ENCODE data around the gene TNFAIP8. TPM values are rescaled to one million over a fixed set of nuclear protein-coding genes. Genes with fewer than 3 reads are reported as not detected.

The TNFAIP8 gene
- total RNA-seq, 2 experiments from 2014 or later, result 106 to 114 TPM

DNA sequence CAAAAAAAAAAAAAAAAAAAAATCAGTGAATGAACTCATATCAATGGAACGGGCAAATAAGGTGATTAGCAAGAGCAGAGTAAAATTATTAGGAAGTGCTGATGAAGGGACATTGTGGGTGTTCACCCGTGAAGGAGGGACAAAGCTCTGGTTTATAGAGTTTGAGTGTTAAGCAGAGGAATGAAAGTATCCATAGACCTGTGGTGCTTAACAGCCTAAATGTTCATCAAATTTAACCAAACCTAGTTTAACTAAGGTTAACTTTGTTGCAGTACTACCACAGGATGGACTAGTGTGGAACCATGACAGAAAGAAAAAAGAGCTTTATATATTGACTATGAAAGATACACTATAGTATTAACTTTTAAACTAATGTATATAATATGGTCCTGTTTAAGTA lies 44.1 kb upstream of the TNFAIP8 start:
- no peak overlapping the region for H3K27ac ChIP-seq (ENCODE audit: low read depth in 1 of 2, low read length in 2 of 2)
- H3K36me3 ChIP-seq (ENCODE audit: insufficient read depth, low read length), result peaks cover 15% of the 10 kb centered on the region
- peaks cover 78% of the 10 kb centered on the region for H3K4me1 ChIP-seq (ENCODE audit: insufficient read depth, low read length)
- no peaks in the 10 kb centered on the region for H3K9me3 ChIP-seq (ENCODE audit: control insufficient read depth in 1 of 2, insufficient read depth in 1 of 2, low read length in 2 of 2)
- no peak for ATAC-seq (ENCODE audit: poor library complexity)
- Mint-ChIP-seq H3K4me3 (peak overlapping the region; percentile 16), H3K9me3 (no peaks in the 10 kb centered on the region), H3K27ac (peak overlapping the region; percentile 95), H3K4me1 (ENCODE audit: low read depth) (peaks cover 96% of the 10 kb centered on the region), H3K36me3 (ENCODE audit: low read depth) (peaks cover 40% of the 10 kb centered on the region), H3K27me3 (no peaks in the 10 kb centered on the region)
- TF ChIP-seq, protein P1, sequence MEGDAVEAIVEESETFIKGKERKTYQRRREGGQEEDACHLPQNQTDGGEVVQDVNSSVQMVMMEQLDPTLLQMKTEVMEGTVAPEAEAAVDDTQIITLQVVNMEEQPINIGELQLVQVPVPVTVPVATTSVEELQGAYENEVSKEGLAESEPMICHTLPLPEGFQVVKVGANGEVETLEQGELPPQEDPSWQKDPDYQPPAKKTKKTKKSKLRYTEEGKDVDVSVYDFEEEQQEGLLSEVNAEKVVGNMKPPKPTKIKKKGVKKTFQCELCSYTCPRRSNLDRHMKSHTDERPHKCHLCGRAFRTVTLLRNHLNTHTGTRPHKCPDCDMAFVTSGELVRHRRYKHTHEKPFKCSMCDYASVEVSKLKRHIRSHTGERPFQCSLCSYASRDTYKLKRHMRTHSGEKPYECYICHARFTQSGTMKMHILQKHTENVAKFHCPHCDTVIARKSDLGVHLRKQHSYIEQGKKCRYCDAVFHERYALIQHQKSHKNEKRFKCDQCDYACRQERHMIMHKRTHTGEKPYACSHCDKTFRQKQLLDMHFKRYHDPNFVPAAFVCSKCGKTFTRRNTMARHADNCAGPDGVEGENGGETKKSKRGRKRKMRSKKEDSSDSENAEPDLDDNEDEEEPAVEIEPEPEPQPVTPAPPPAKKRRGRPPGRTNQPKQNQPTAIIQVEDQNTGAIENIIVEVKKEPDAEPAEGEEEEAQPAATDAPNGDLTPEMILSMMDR (IDR thresholded peaks at IDR 0.05), result no peak
- ChIA-PET POLR2A (interaction anchor here (0.7 to 5.2 kb wide), 8 partner anchors 10 to 241 kb away, joined by 3 to 31 read pairs (median 8); partner anchors contain the start of gene DMXL1), CTCF (interaction anchor here (0.7 to 1.9 kb wide), 3 partner anchors 24 to 323 kb away, joined by 3 to 5 read pairs (median 3); partner anchors contain the start of gene DTWD2)
- no peaks in the 10 kb centered on the region for H3K27me3 ChIP-seq (ENCODE audit: control insufficient read depth in 1 of 2, insufficient read depth in 2 of 2, low read length in 2 of 2)
- intact Hi-C loops (cut with DNase I, micrococcal nuclease), result no loop called here
- DNase-seq, result no peak
- no peak overlapping the region for H3K4me3 ChIP-seq (ENCODE audit: low read length)

DNA sequence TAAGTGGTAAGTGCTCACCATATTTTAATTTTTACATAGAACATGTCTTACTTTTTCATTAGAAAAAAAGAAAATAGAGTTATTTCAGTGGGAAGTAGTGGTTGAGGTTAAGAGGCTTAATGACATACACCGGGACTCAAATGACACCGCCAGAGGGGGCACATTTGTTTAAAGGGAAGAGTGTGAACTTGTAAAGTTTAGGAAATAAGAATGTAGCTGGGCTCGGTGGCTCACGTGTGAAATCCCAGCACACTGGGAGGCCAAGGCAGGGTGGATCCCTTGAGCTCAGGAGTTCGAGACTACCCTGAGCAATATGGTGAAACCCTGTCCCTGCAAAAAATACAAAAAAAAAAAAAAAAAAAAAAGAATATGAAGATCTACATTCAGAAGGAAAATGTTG lies 43.4 kb upstream of the TNFAIP8 start:
- no peaks in the 10 kb centered on the region for H3K27me3 ChIP-seq (ENCODE audit: control insufficient read depth in 1 of 2, insufficient read depth in 2 of 2, low read length in 2 of 2)
- no peak overlapping the region for H3K27ac ChIP-seq (ENCODE audit: low read depth in 1 of 2, low read length in 2 of 2)
- no peaks in the 10 kb centered on the region for H3K27me3 Mint-ChIP-seq
- POLR2A ChIA-PET, result interaction anchor here (0.6 to 5.2 kb wide), 14 partner anchors 10 to 242 kb away, joined by 3 to 31 read pairs (median 5); partner anchors contain the start of gene DMXL1
- intact Hi-C loops (cut with DNase I, micrococcal nuclease), result no loop called here
- peaks cover 17% of the 10 kb centered on the region for H3K36me3 ChIP-seq (ENCODE audit: insufficient read depth, low read length)
- H3K4me3 Mint-ChIP-seq, result peak overlapping the region; percentile 61
- TF ChIP-seq, protein P1 (IDR thresholded peaks at IDR 0.05), result no peak
- H3K36me3 Mint-ChIP-seq (ENCODE audit: low read depth), result peaks cover 40% of the 10 kb centered on the region
- CTCF ChIA-PET, result interaction anchor here (0.7 to 1.9 kb wide), 7 partner anchors 8 to 324 kb away, joined by 3 to 7 read pairs (median 5); partner anchors contain the start of gene DTWD2
- no peaks in the 10 kb centered on the region for H3K9me3 Mint-ChIP-seq
- peaks cover 82% of the 10 kb centered on the region for H3K4me1 ChIP-seq (ENCODE audit: insufficient read depth, low read length)
- no peak for DNase-seq
- H3K4me1 Mint-ChIP-seq (ENCODE audit: low read depth), result peaks cover 94% of the 10 kb centered on the region
- H3K9me3 ChIP-seq (ENCODE audit: control insufficient read depth in 1 of 2, insufficient read depth in 1 of 2, low read length in 2 of 2), result no peaks in the 10 kb centered on the region
- H3K4me3 ChIP-seq (ENCODE audit: low read length), result no peak overlapping the region
- ATAC-seq (ENCODE audit: poor library complexity), result no peak
- H3K27ac Mint-ChIP-seq, result peak overlapping the region; percentile 95

DNA sequence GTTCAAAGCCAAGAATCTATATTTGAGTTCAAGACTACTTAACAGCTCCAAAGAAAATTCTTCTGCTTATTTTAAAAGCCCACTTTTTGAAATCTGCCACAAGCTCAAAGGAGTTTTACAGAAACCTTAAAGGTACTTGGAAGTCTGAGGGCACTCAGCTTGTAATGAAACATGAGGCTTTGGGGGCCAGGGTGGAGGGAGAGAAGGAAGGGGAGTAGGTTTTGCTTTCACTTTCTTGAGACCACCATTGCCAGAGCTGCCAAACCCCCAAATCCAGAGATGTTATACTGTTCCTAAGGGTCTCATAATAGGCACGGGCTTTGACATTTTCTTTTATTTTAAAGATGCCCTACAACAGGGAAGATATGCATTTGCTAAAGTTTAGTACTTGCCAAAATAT lies 42.6 kb upstream of the TNFAIP8 start:
- Histone ChIP-seq H3K4me1 (ENCODE audit: insufficient read depth, low read length) (peaks cover 83% of the 10 kb centered on the region), H3K27ac (ENCODE audit: low read depth in 1 of 2, low read length in 2 of 2) (peak overlapping the region; percentile 14 to 24), H3K4me3 (ENCODE audit: low read length) (no peak overlapping the region), H3K36me3 (ENCODE audit: insufficient read depth, low read length) (peaks cover 17% of the 10 kb centered on the region), H3K27me3 (ENCODE audit: control insufficient read depth in 1 of 2, insufficient read depth in 2 of 2, low read length in 2 of 2) (no peaks in the 10 kb centered on the region), H3K9me3 (ENCODE audit: control insufficient read depth in 1 of 2, insufficient read depth in 1 of 2, low read length in 2 of 2) (no peaks in the 10 kb centered on the region)
- H3K36me3 Mint-ChIP-seq (ENCODE audit: low read depth), result peaks cover 41% of the 10 kb centered on the region
- CTCF ChIA-PET, result interaction anchor here (0.7 to 4.3 kb wide), 9 partner anchors 8 to 325 kb away, joined by 3 to 22 read pairs (median 5); partner anchors contain the start of gene DTWD2
- TF ChIP-seq, protein P1 (IDR thresholded peaks at IDR 0.05), result no peak
- peak overlapping the region; percentile 61 for H3K4me3 Mint-ChIP-seq
- no peak for ATAC-seq (ENCODE audit: poor library complexity)
- no peak for DNase-seq
- POLR2A ChIA-PET, result interaction anchor here (0.7 to 5.2 kb wide), 15 partner anchors 9 to 98 kb away, joined by 3 to 31 read pairs (median 6); no protein-coding TSS in a partner anchor
- peak overlapping the region; percentile 95 for H3K27ac Mint-ChIP-seq
- H3K4me1 Mint-ChIP-seq (ENCODE audit: low read depth), result peaks cover 92% of the 10 kb centered on the region
- intact Hi-C loops (cut with DNase I, micrococcal nuclease), result no loop called here
- H3K9me3 Mint-ChIP-seq, result no peaks in the 10 kb centered on the region
- no peaks in the 10 kb centered on the region for H3K27me3 Mint-ChIP-seq

Measured in CD4-positive, alpha-beta T cell (primary cell).